Ammon's horn (tissue), 1 donor: ENCODE results near the gene TPTE.
"Not testable (repeated sequence)": the region's sequence is repeated elsewhere in the genome, so short reads cannot be mapped to it uniquely, and the experiment has no call there.

ENCODE experiments used
- DNase-seq: peaks from one replicate; pipeline ENCODE4 v3.0.0-alpha.2; 2016; ENCODE audit warnings: low spot score

Gene TPTE

GRCh38 chr21:10617133-10617752 lies 95.9 kb downstream of the TPTE start:
- not testable (repeated sequence) for DNase-seq

- no peak for DNase-seq
These were observed 106.0 kb downstream of the TPTE start for GRCh38 chr21:10627316-10627863.

- not testable (repeated sequence) for DNase-seq
These were observed 107.9 kb downstream of the TPTE start for GRCh38 chr21:10629239-10629638.

- not testable (repeated sequence) for DNase-seq
These were observed 109.4 kb downstream of the TPTE start for GRCh38 chr21:10630829-10631228.

GRCh38 chr21:10631316-10631715 lies 109.9 kb downstream of the TPTE start:
- DNase-seq = not testable (repeated sequence)

GRCh38 chr21:10638144-10638543 lies 116.8 kb downstream of the TPTE start:
- DNase-seq = not testable (repeated sequence)

GRCh38 chr21:10639123-10639522 lies 117.7 kb downstream of the TPTE start:
- DNase-seq = no peak

- not testable (repeated sequence) for DNase-seq
These were observed 118.4 kb downstream of the TPTE start for GRCh38 chr21:10639746-10640145.

GRCh38 chr21:10640446-10640845 lies 119.1 kb downstream of the TPTE start:
- DNase-seq = no peak

- no peak for DNase-seq
These were observed 119.7 kb downstream of the TPTE start for GRCh38 chr21:10641107-10641506.

- not testable (repeated sequence) for DNase-seq
These were observed 124.3 kb downstream of the TPTE start for GRCh38 chr21:10645667-10646066.

GRCh38 chr21:10649350-10650149 lies 128.2 kb downstream of the TPTE start:
- not testable (repeated sequence) for DNase-seq

GRCh38 chr21:10650297-10650696 lies 128.9 kb downstream of the TPTE start:
- not testable (repeated sequence) for DNase-seq
